ENCODE measurements around the gene FAM168A.

- TF ChIP-seq CTCF (conservative IDR thresholded peaks at IDR 0.05; ENCODE audit: low read length) (no peak), EZH2phosphoT487 (IDR thresholded peaks at IDR 0.05; ENCODE audit: borderline replicate concordance, low read depth, low read length) (no peak)
Measured at GRCh38 chr11:73509188-73509587, 88.7 kb downstream of the FAM168A start.
